ENCODE data around the gene DNM3.
"Not testable (repeated sequence)": the region's sequence is repeated elsewhere in the genome, so short reads cannot be mapped to it uniquely, and the experiment has no call there.

DNM3 gene

DNA sequence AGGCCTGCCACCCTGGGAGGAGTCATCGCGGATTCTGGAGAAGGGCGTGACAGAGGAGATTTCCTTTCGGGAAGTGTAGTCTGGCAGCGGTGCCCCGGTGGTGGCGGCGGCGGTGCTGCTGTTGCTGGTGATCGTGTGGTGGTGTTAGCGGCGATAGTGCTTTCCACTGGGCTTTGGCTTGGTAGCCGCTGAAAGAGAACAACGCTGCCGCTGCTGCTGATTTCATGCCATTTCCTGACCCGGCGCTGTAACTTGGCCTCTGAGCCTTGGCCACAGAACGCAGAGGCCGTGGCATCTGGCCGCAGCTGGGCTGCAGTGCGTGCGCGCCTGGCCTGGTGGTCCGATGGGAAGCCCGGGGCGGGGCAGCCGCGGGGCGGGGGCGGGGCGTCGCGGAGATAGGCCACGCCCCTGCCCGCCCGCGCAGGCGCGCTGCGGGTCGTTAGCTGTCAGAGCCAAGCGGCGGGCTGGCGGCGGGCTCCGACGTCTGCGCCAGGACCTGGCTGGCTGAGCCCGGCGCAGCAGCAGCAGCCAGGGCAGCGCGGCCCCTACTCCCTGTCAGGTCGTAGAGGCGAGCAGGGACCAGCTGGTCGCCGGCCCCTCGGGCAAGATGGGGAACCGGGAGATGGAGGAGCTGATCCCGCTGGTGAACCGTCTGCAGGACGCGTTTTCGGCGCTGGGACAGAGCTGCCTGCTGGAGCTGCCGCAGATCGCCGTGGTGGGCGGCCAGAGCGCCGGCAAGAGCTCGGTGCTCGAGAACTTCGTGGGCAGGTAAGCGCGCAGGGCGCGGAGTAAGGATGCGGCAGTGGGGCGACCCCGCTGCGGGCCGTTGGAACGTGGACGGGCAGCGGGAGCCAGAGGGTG is at the start of gene DNM3:
TSS of gene DNM3 (plus strand) at position 449 of the 861 bp plus-strand sequence. CDS start at position 608, 159 bp downstream.
- FAIRE-seq (peak; percentile 46), DNase-seq (ENCODE audit: insufficient read length, low spot score) (peak; percentile 84)

DNA sequence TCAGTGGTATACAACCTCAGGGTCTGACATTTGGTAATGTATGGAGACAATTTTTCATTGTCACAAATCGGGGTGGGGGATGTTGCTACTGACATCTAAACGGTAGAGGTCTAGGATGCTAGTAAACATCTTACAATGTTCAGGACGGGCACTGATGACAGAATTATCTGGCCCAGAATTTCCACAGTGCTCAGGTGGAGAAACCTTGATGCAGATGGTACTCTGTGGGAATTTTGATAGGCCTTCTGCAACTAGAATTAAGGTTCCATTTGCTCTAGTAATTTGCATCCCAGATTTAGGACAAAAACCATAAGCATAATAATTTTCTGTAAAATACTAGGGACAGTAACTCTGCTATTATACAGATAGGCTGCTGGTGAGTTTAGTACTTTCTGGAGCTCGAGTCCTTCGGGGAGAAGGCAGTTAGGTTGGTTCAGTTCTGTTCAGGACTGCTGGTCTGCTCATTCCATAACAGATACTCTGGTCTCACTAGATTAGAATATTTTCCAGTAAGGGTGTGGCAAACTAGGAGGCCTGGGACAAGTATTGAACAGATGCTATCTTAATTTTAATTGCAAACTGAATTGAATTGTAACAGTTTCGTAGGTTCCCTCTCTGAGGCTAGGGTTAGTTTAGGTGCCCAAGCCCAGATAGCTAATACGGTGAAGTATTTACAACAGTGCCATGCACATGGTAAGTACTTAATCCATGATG is 48.5 kb upstream of the DNM3 start:
- no peak for DNase-seq (ENCODE audit: insufficient read length, low spot score)
- FAIRE-seq: no peak

GRCh38 chr1:171793636-171794035 is 47.7 kb upstream of the DNM3 start:
- no peak for DNase-seq (ENCODE audit: insufficient read length, low spot score)
- no peak for FAIRE-seq

DNA sequence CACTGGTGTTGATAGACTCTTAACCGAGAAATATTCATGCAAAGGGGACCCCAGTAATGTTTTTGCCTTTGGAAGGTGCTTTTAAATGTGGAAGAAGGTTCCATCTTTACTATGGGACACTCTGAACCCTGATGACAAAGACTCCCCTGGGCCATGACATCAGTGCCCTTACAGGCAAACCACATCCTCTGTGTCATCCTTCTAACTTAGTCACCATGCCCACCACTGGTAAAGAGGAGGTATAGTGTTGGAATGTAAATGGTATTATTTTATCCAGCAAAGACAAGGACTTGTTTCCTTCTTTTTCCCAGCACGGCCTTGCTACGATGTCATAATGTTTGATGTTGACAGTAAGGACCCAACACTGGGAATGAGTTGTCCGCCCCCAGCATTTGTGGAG is 47.2 kb upstream of the DNM3 start:
- FAIRE-seq (no peak), DNase-seq (ENCODE audit: insufficient read length, low spot score) (peak; percentile 28)

DNA sequence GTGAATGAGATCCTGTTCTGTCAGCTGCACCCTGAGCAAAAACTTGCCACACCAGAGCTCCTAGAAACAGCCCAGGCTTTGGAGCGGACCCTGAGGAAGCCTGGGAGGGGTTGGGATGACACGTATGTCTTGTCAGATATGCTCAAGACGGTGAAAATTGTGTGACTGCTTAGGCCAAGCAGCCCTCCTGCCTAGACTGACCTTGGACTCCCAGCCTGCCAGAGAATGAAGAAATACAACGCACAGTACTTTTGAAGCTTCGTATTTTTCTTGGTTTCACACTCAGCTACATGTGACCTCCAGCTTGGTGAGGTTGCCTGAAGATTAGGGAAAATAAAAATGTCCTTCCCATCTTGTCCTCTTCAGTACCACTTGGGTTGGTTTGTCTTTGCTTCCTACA is 44.7 kb upstream of the DNM3 start:
- FAIRE-seq (no peak), DNase-seq (ENCODE audit: insufficient read length, low spot score) (no peak)

DNA sequence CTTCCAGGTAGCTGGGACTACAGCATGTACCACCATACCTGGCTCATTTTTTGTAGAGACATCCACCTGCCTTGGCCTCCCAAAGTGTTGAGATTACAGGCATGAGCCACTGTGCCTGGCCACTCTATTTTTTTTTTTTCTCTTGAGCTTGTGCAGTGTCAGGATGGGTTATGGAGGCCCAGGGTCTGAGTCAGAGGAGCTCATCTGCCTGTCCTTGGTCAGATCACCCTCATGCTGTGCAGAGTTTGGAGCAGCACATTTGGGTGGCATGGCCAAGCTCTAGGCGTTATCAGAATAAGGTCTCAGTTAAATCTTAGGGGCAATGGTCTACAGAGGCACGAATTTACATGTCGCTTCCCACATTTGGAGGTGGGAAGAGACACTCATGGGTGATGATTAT is 43.0 kb upstream of the DNM3 start:
- no peak for FAIRE-seq
- no peak for DNase-seq (ENCODE audit: insufficient read length, low spot score)

GRCh38 chr1:171798765-171799164 is 42.5 kb upstream of the DNM3 start:
- FAIRE-seq (no peak), DNase-seq (ENCODE audit: insufficient read length, low spot score) (no peak)

GRCh38 chr1:171799166-171799565 is 42.1 kb upstream of the DNM3 start:
- FAIRE-seq (no peak), DNase-seq (ENCODE audit: insufficient read length, low spot score) (no peak)

- not testable (repeated sequence) for FAIRE-seq; DNase-seq (ENCODE audit: insufficient read length, low spot score)
These were observed 41.6 kb upstream of the DNM3 start for GRCh38 chr1:171799698-171800097.

DNA sequence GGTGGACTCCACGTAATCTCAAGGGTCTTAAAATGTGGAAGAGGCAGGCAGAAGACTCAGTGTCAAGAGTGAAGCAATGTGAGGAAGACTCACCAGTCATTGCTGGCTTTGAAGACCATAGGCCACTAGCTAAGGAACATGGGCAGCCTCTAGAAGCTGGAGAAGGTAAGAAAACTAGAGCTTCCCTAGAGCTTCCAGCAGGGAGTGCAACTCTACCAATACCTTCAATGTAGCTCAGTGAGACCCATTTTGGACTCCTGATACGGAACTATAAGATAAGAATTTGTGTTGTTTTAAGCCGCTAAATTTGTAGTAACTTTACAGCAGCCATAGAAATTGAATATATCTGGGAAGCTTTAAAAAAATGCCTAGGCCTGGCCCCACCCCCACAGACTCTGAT is 41.0 kb upstream of the DNM3 start:
- no peak for DNase-seq (ENCODE audit: insufficient read length, low spot score)
- no peak for FAIRE-seq

GRCh38 chr1:171800851-171801250 is 40.4 kb upstream of the DNM3 start:
- no peak for DNase-seq (ENCODE audit: insufficient read length, low spot score)
- no peak for FAIRE-seq

DNA sequence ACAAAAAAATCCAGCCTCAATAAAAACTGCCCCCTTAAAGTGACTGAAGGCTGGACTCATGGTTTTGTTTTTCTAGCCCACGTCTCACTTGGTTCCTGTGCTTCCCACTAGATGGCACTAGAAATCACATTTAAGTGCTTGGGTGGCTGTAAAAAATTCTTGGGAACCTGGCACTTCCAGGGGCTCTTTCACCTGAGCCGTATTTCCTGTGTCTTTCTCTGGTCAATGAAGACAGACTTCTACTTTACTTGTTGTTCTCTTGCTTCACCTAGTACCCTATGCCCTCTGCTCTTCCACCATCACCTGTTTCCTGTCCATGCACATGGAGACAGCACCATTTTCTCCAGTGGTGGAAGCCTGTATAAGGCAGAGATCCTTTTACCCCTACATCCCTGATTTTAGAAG is 39.8 kb upstream of the DNM3 start:
- FAIRE-seq: no peak
- peak; percentile 59 for DNase-seq (ENCODE audit: insufficient read length, low spot score)

- FAIRE-seq: no peak
- DNase-seq (ENCODE audit: insufficient read length, low spot score): no peak
These were observed 39.1 kb upstream of the DNM3 start for GRCh38 chr1:171802207-171802606.

- DNase-seq (ENCODE audit: insufficient read length, low spot score) (no peak), FAIRE-seq (no peak)
These were observed 38.3 kb upstream of the DNM3 start for GRCh38 chr1:171803045-171803444.

- FAIRE-seq: no peak
These were observed 37.8 kb upstream of the DNM3 start for GRCh38 chr1:171803461-171804022.

DNA sequence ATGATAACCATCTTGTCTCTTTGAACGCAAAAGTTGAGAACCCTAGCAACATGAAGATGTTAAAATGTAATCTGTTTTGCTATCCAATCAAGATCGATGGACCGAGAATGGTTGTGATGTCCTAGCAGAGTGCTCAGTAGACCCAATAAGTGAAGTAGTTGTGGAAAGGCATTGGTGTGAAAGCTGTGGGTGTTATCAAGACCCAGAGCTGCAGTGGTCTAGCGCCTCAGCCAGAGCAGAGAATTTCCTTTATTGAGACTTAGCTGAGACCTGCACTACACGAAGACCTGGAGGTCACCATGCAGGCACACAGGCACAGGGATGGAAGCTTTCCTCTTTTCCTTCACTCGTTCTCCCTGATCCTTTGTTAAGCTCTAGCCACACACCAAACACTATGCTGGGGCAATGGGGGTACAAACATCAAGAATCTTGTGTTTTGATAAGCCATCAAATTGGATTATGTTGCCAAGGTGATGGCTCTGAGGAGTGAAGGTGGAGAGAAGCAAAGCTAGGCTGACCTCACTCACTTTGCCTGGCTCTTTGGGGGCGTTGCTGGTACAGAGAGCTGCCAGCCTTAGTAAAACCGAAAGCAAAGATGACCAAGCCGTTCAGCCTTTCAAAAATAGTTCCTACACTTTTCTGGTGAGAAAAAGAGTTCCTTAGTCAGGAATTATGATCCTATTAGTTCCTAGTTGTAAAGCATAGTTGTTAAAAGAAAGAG is 35.7 kb upstream of the DNM3 start:
- DNase-seq (ENCODE audit: insufficient read length, low spot score) (no peak), FAIRE-seq (no peak)

More at GRCh38 chr1:171803461-171804022, 37.8 kb upstream of the DNM3 start:
- no peak for DNase-seq (ENCODE audit: insufficient read length, low spot score)

- DNase-seq (ENCODE audit: insufficient read length, low spot score) (no peak), FAIRE-seq (no peak)
These were observed 33.7 kb upstream of the DNM3 start for GRCh38 chr1:171807556-171807955.

DNA sequence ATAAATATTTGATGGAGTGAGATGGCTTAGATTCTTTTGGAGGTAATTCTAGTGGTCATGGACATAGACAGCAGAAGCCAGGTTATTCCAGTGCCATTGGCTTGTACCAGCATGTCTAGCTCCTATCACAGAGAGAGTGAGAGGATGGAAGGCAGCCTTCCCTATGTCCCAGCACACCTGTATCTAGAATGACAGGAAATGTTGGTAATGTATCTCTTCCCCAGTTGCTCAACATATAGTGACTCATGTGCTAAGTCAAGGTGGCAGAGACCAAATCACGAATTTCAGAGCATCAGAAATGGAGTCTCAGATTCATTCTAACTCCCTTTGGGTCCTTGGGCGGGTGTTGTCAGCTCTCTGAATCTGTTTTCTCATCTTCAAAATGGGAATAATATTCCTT is 31.5 kb upstream of the DNM3 start:
- FAIRE-seq (no peak), DNase-seq (ENCODE audit: insufficient read length, low spot score) (no peak)

DNA sequence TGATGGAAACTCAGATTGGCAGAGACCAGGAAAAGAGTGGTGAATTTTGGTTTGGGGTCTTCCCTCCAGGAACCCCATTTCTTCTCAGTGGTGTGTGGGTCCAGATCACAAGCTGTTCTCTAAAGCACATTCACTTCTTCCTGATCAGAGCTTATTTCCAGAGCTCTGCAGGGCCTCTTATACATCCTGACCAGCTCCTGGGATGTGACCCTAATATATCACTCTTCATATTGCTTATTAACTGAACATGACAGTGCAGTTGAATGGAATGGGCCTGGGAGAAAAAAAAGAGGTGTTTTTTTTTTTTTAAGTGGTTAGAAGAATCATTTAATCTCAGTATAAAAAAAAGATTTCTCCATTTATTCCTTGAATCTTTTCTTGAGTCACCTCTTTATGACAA is 29.6 kb upstream of the DNM3 start:
- FAIRE-seq (no peak), DNase-seq (ENCODE audit: insufficient read length, low spot score) (no peak)

DNA sequence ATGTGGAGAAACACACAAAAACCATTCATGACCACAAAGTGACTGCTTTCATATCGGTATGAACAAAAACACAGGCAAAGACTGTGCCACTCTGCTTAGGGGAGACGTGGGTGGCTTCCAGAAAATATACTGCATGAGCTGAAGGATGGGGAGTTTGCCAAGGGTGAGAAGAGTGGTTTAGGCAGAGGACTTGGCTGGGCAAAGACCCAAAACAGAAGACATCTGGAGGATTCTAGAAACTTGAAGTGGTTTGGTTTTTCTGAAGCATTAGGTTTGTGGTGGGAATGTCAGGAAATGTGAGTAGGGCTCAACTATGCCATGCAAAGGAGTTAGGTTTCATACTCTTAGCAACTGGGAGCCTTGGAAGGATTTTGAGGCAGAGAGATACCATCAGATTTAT is 26.6 kb upstream of the DNM3 start:
- FAIRE-seq: no peak
- DNase-seq (ENCODE audit: insufficient read length, low spot score): no peak

GRCh38 chr1:171816300-171816901 is 24.9 kb upstream of the DNM3 start:
- no peak for FAIRE-seq

More at GRCh38 chr1:171816300-171816901, 24.9 kb upstream of the DNM3 start:
- no peak for DNase-seq (ENCODE audit: insufficient read length, low spot score)
